IMR-90 (cell line): ENCODE data around the gene C1orf87. TPM values are rescaled to one million over a fixed set of nuclear protein-coding genes. Genes with fewer than 3 reads are reported as not detected.

Experiments used
- ATAC-seq: fragments of 200-7000 bp; cut with Tn5 transposase; 2 replicates; pipeline ENCODE4 v1.9.1; 2020; ENCODE audit warnings: low read depth, mild to moderate bottlenecking, moderate library complexity
- BruUV-seq: library from RNA; stranded (reverse); fragments of 400-500 nt; replicated peaks from 2 replicates; lab custom pipeline; 2021; lab: Mats Ljungman, UMichigan
- CTCF ChIA-PET: fragments of 300-600 bp; formaldehyde crosslinking; extraction: SDS; loops from one replicate; lab custom pipeline; 2021; ENCODE audit warnings: antibody characterized with exemption; lab: Yijun Ruan, JAX
- POLR2A ChIA-PET: fragments of 300-600 bp; sonication (Branson Sonifier 250); formaldehyde crosslinking; loops from one replicate; lab custom pipeline; 2022; ENCODE audit warnings: antibody characterized with exemption; ENCODE audit not compliant: unreplicated experiment; lab: Charles Lee
- DNase-seq: peaks from one replicate; pipeline ENCODE4 v3.0.0; 2013
- H2AFZ ChIP-seq: replicated peaks from 2 replicates; pipeline ENCODE3; 2013; ENCODE audit warnings: low read length, mild to moderate bottlenecking; ENCODE audit not compliant: poor library complexity
- H2AK5ac ChIP-seq: 2 replicates; pipeline ENCODE4 v1.6.1; 2013; ENCODE audit warnings: low read depth, low read length, inconsistent platforms
- H2AK9ac ChIP-seq: replicated peaks from 2 replicates; pipeline ENCODE3; 2013; ENCODE audit warnings: mild to moderate bottlenecking, low read depth, low read length, moderate library complexity; ENCODE audit not compliant: poor library complexity
- H2BK120ac ChIP-seq: 2 replicates; pipeline ENCODE4 v1.6.1; 2013; ENCODE audit warnings: low read depth, low read length, inconsistent platforms
- H2BK15ac ChIP-seq: 3 replicates; pipeline ENCODE4 v1.6.1; 2013; ENCODE audit warnings: low read depth, low read length, inconsistent platforms
- H2BK20ac ChIP-seq: 2 replicates; pipeline ENCODE4 v1.6.1; 2013; ENCODE audit warnings: low read depth, mild to moderate bottlenecking, inconsistent platforms, low read length, moderate library complexity
- H2BK5ac ChIP-seq: 2 replicates; pipeline ENCODE4 v1.6.1; 2013; ENCODE audit warnings: mild to moderate bottlenecking, low read depth, low read length, inconsistent platforms; ENCODE audit not compliant: poor library complexity, severe bottlenecking
- H3K14ac ChIP-seq: replicated peaks from 2 replicates; pipeline ENCODE4 v1.6.1; 2013; ENCODE audit warnings: low read depth, low read length, inconsistent platforms
- H3K18ac ChIP-seq: 2 replicates; pipeline ENCODE4 v1.6.1; 2013; ENCODE audit warnings: low read depth, low read length, control low read depth
- H3K23ac ChIP-seq: 2 replicates; pipeline ENCODE4 v1.6.1; 2013; ENCODE audit warnings: low read depth, low read length, inconsistent platforms
- H3K27ac ChIP-seq: 2 replicates; pipeline ENCODE4 v1.5.1; 2013; ENCODE audit warnings: mild to moderate bottlenecking, control low read depth, low read length; ENCODE audit not compliant: insufficient read depth
- H3K27me3 ChIP-seq: 2 replicates; pipeline ENCODE4 v1.6.1; 2013; ENCODE audit warnings: low read length; ENCODE audit not compliant: control insufficient read depth, insufficient read depth
- H3K36me3 ChIP-seq: 2 replicates; pipeline ENCODE4 v1.6.1; 2013; ENCODE audit warnings: low read length, mixed read lengths; ENCODE audit not compliant: control insufficient read depth, insufficient read depth
- H3K4ac ChIP-seq: 2 replicates; pipeline ENCODE4 v1.6.1; 2013; ENCODE audit warnings: low read depth, low read length, inconsistent platforms
- H3K4me1 ChIP-seq: 2 replicates; pipeline ENCODE4 v1.6.1; 2013; ENCODE audit warnings: low read length, mixed read lengths; ENCODE audit not compliant: control insufficient read depth, insufficient read depth
- H3K4me2 ChIP-seq: 2 replicates; pipeline ENCODE4 v1.6.1; 2013; ENCODE audit warnings: low read depth, mild to moderate bottlenecking, control low read depth, low read length, moderate library complexity
- H3K4me3 ChIP-seq: 2 replicates; pipeline ENCODE4 v1.5.1; 2013; ENCODE audit warnings: low read depth, mild to moderate bottlenecking, control low read depth, low read length, moderate library complexity; ENCODE audit not compliant: insufficient read depth
- H3K56ac ChIP-seq: 2 replicates; pipeline ENCODE4 v1.6.1; 2013; ENCODE audit warnings: low read length, inconsistent platforms; ENCODE audit not compliant: insufficient read depth; ENCODE audit errors: extremely low read depth
- H3K79me1 ChIP-seq, 2 experiments: 2 replicates each; pipeline ENCODE4 v1.6.1; 2013; ENCODE audit warnings: low read length in 2 of 2, inconsistent platforms in 1 of 2, low read depth in 1 of 2
- H3K9ac ChIP-seq: 2 replicates; pipeline ENCODE4 v1.6.1; 2013; ENCODE audit warnings: low read depth, low read length, control low read depth
- H3K9me1 ChIP-seq: 2 replicates; pipeline ENCODE4 v1.6.1; 2013; ENCODE audit warnings: low read length, inconsistent platforms; ENCODE audit not compliant: insufficient read depth
- H3K9me3 ChIP-seq: 2 replicates; pipeline ENCODE4 v1.6.1; 2013; ENCODE audit warnings: low read length; ENCODE audit not compliant: control insufficient read depth, insufficient read depth
- H4K20me1 ChIP-seq: 2 replicates; pipeline ENCODE4 v1.6.1; 2013; ENCODE audit warnings: low read length, inconsistent platforms; ENCODE audit not compliant: insufficient read depth
- H4K5ac ChIP-seq: 2 replicates; pipeline ENCODE4 v1.6.1; 2013; ENCODE audit warnings: mild to moderate bottlenecking, low read depth, low read length, control low read depth
- H4K8ac ChIP-seq, 2 experiments: 2 replicates each; pipeline ENCODE4 v1.6.1; 2013; ENCODE audit warnings: low read depth in 2 of 2, low read length in 2 of 2, control low read depth in 1 of 2, inconsistent platforms in 1 of 2
- H4K91ac ChIP-seq: 2 replicates; pipeline ENCODE4 v1.6.1; 2013; ENCODE audit warnings: low read depth, low read length, inconsistent platforms; ENCODE audit not compliant: insufficient read depth
- BHLHE40 ChIP-seq: fragments of 150-350 bp; IDR thresholded peaks from 2 replicates; pipeline ENCODE4 v1.6.1; 2016; ENCODE audit warnings: mild to moderate bottlenecking, low read depth, low read length
- CEBPB ChIP-seq: IDR thresholded peaks from 2 replicates; pipeline ENCODE4 v1.6.1; 2012; ENCODE audit warnings: low read depth, low read length, improper control_type of control experiment
- CHD1 ChIP-seq: IDR thresholded peaks from 2 replicates; pipeline ENCODE4 v1.6.1; 2012; ENCODE audit warnings: low read depth, low read length, improper control_type of control experiment
- CTCF ChIP-seq: conservative IDR thresholded peaks from 2 replicates; pipeline ENCODE4 v1.5.1; 2012; ENCODE audit warnings: mild to moderate bottlenecking, low read depth, low read length, improper control_type of control experiment
- FOS ChIP-seq: fragments of 150-350 bp; IDR thresholded peaks from 2 replicates; pipeline ENCODE4 v1.6.1; 2016; ENCODE audit warnings: low read depth, low read length
- MAFK ChIP-seq: IDR thresholded peaks from 2 replicates; pipeline ENCODE4 v1.6.1; 2012; ENCODE audit warnings: low read depth, low read length, improper control_type of control experiment
- MAZ ChIP-seq: IDR thresholded peaks from 2 replicates; pipeline ENCODE4 v1.6.1; 2012; ENCODE audit warnings: low read depth, mild to moderate bottlenecking, low read length, improper control_type of control experiment, moderate library complexity, borderline replicate concordance
- MXI1 ChIP-seq: IDR thresholded peaks from 2 replicates; pipeline ENCODE4 v1.6.1; 2012; ENCODE audit warnings: low read depth, mild to moderate bottlenecking, low read length, moderate library complexity, borderline replicate concordance
- NFE2L2 ChIP-seq: fragments of 150-350 bp; IDR thresholded peaks from 2 replicates; pipeline ENCODE4 v1.6.1; 2016; ENCODE audit warnings: low read depth, mild to moderate bottlenecking, low read length
- POLR2A ChIP-seq: IDR thresholded peaks from 2 replicates; pipeline ENCODE4 v1.6.1; 2012; ENCODE audit warnings: mild to moderate bottlenecking, low read depth, low read length
- RAD21 ChIP-seq: IDR thresholded peaks from 2 replicates; pipeline ENCODE4 v1.6.1; 2012; ENCODE audit warnings: low read length, improper control_type of control experiment
- RCOR1 ChIP-seq: IDR thresholded peaks from 2 replicates; pipeline ENCODE4 v1.6.1; 2012; ENCODE audit warnings: mild to moderate bottlenecking, low read length, improper control_type of control experiment; ENCODE audit not compliant: insufficient replicate concordance
- RFX5 ChIP-seq: IDR thresholded peaks from 2 replicates; pipeline ENCODE4 v1.8.0; 2012; ENCODE audit warnings: low read depth, mild to moderate bottlenecking, low read length, moderate library complexity
- SMC3 ChIP-seq: fragments of 150-350 bp; IDR thresholded peaks from 2 replicates; pipeline ENCODE4 v1.6.1; 2016; ENCODE audit warnings: low read depth, mild to moderate bottlenecking, antibody characterized with exemption, low read length, moderate library complexity
- dilution Hi-C: fragments of 300-500 bp; cut with HindIII; formaldehyde crosslinking; loops from one replicate; pipeline ENCODE4 v1.14.3; 2018; ENCODE audit warnings: low sequenced_read_pairs; ENCODE audit not compliant: unreplicated experiment
- in situ Hi-C: fragments of 300-500 bp; cut with MboI; formaldehyde crosslinking; loops from 3 replicates; pipeline ENCODE4 v1.14.3; 2019; ENCODE audit warnings: low sequenced_read_pairs, inconsistent platforms, mixed read lengths
- intact Hi-C: fragments of 100-400 bp; cut with micrococcal nuclease; formaldehyde crosslinking; loops from 2 replicates; pipeline ENCODE4 v1.10.0; 2022
- polyA plus RNA-seq, 3 experiments: library from polyadenylated mRNA; depleted of rRNA; stranded (reverse); fragments of >200 nt; gene quantifications; 2 replicates each; pipeline ENCODE4 v1.2.3, GENCODE V29; 2012; ENCODE audit warnings: low replicate concordance in 1 of 3
- total RNA-seq: library from RNA; depleted of rRNA; stranded (reverse); fragments of >200 nt; gene quantifications from 2 replicates; pipeline ENCODE4 v1.2.3, GENCODE V29; 2012
- TF ChIP-seq, protein P1 (sequence below): fragments of 150-350 bp; IDR thresholded peaks from 2 replicates; pipeline ENCODE4 v1.6.1; 2017; ENCODE audit warnings: mild to moderate bottlenecking, antibody characterized with exemption, low read length, low read depth
- TF ChIP-seq, protein P2 (sequence below): fragments of 150-350 bp; IDR thresholded peaks from 2 replicates; pipeline ENCODE4 v1.6.1; 2016; ENCODE audit warnings: low read depth, mild to moderate bottlenecking, low read length, moderate library complexity, borderline replicate concordance

C1orf87 gene
- total and polyA plus RNA-seq, 2 of the 4 experiments (the other 2 are of a cell fraction): not detected

DNA sequence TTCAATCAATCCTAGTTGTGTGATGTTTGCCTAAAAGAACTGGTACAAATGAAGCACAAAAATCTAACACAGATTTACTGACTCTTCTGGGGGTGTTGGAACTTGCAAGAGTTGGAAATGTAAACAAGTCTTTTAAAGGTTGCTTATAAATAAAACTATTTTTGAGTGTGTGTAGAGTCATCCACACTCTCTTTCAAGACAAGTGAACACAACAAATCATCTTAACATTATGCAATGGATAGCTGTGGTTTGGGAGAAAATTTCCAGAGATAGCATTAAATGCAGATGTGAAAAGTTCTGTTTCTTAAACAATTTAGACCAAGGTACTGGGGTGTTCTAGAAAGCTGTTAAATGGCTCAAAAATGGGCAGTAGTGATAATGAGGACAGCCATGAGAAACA, 28.7 kb downstream of the C1orf87 start:
- Histone ChIP-seq H3K4me2 (no peak overlapping the region), H3K4ac (no peak overlapping the region), H2BK120ac (no peak overlapping the region), H2AFZ (no peak overlapping the region), H3K23ac (no peak overlapping the region), H3K18ac (no peak overlapping the region), H3K9me3 (no peaks in the 10 kb centered on the region), H3K56ac (no peak overlapping the region), H3K27me3 (no peaks in the 10 kb centered on the region), H3K27ac (no peak overlapping the region), H4K5ac (no peak overlapping the region), H3K14ac (no peak overlapping the region), H4K8ac (no peak overlapping the region), H2BK5ac (no peak overlapping the region), H2BK15ac (no peak overlapping the region), H4K91ac (no peak overlapping the region), H3K36me3 (no peaks in the 10 kb centered on the region), H2BK20ac (no peak overlapping the region), H2AK5ac (no peak overlapping the region), H3K9me1 (no peaks in the 10 kb centered on the region), H3K4me3 (no peak overlapping the region), H3K4me1 (no peaks in the 10 kb centered on the region), H2AK9ac (no peak overlapping the region), H4K20me1 (no peaks in the 10 kb centered on the region), H3K79me1 (no peaks in the 10 kb centered on the region), H3K9ac (no peak overlapping the region)
- POLR2A ChIA-PET: no interaction called here
- DNase-seq: no peak
- in situ Hi-C loops: no loop called here
- dilution Hi-C loops: no loop called here
- intact Hi-C loops: no loop called here
- no peak for ATAC-seq
- CTCF ChIA-PET: no interaction called here
- BruUV-seq: no TSS peak
- TF ChIP-seq, protein P1, sequence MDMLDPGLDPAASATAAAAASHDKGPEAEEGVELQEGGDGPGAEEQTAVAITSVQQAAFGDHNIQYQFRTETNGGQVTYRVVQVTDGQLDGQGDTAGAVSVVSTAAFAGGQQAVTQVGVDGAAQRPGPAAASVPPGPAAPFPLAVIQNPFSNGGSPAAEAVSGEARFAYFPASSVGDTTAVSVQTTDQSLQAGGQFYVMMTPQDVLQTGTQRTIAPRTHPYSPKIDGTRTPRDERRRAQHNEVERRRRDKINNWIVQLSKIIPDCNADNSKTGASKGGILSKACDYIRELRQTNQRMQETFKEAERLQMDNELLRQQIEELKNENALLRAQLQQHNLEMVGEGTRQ: no peak
- TF ChIP-seq RAD21 (no peak), RCOR1 (no peak), SMC3 (no peak), NFE2L2 (no peak), CTCF (no peak), RFX5 (no peak), FOS (no peak), MXI1 (no peak), MAFK (no peak), CHD1 (no peak), MAZ (no peak), CEBPB (no peak), POLR2A (no peak), BHLHE40 (no peak)
- TF ChIP-seq, protein P2, sequence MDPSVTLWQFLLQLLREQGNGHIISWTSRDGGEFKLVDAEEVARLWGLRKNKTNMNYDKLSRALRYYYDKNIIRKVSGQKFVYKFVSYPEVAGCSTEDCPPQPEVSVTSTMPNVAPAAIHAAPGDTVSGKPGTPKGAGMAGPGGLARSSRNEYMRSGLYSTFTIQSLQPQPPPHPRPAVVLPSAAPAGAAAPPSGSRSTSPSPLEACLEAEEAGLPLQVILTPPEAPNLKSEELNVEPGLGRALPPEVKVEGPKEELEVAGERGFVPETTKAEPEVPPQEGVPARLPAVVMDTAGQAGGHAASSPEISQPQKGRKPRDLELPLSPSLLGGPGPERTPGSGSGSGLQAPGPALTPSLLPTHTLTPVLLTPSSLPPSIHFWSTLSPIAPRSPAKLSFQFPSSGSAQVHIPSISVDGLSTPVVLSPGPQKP: no peak
